Smooth muscle cell of the umbilical artery (primary cell): ENCODE measurements around the gene TCEAL1. TPM values are rescaled to one million over a fixed set of nuclear protein-coding genes. Genes with fewer than 3 reads are reported as not detected.

Source experiments
- total RNA-seq: library from RNA; depleted of rRNA; stranded (reverse); fragments of >200 nt; gene quantifications from 2 replicates; pipeline ENCODE4 v1.2.3, GENCODE V29; 2014

Gene TCEAL1
- 12.6 and 18.1 TPM in 2 replicates for total RNA-seq

DNA sequence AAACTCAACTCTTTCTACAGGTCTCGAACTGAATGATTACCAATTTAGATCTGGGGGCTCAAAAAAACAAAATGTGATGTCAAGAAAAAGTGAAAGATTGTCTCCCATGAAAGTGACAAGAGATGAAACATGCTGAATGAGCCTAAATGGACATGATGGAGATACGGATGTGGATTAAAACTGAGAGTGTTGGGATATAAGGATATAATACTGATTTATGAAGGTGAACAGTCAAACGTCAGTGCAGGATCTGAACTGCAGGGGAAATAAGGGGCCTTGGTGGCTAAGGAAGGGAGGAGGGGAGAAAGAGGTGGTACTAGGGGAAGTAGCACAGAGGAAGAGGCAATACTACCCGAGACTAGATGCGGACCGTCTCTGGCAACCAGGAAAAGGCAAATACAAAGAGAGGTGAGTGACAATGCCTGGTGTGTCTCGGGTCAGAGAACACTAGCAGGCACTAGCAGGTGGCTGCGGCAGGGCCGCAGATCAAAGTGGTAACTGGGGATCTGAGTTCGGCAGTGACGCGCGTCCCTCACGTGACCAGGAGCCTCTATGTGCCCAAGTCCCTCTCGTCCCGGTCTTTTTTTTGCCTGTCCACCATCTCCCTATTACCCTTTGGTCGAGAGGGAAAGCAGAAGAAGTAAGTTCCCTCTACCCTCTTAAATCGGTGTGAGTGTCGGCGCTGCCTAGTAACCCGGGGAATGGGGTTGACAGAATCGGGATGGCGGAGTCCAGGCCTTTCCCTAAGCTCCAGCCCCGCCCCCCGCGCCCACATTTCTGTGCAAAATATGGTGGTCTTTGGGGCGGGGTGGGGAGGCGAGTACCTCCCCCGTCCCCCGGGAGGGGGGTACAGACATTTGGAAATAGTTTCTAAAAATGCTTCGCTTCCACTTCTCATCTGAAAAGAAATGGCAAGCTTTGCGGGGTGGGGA, at the start of gene TCEAL1:
TSS of gene TCEAL1 (plus strand) at position 590 of the 932 bp plus-strand sequence. CDS start 942 bp downstream, outside the sequence.

GRCh38 chrX:103585411-103586313, 43.1 kb upstream of the TCEAL1 start, which contains the start of gene TCEAL4:
Gene TCEAL4, plus strand, starts transcription at chrX:103585515. Its CDS starts 1,161 bp downstream, at chrX:103586676.

GRCh38 chrX:103607364-103608305, 21.1 kb upstream of the TCEAL1 start, which contains the start of gene TCEAL3:
Gene TCEAL3, plus strand, starts transcription at chrX:103607963. Its CDS starts 1,102 bp downstream, at chrX:103609065.

Other genes with a start within 250 kb of the TCEAL1 start
- 0.14 and 0.30 TPM in 2 replicates for gene RAB40A, start 109.5 kb upstream of the TCEAL1 start, total RNA-seq
- 47.2 and 56.4 TPM in 2 replicates for gene TCEAL4, start 43.5 kb upstream of the TCEAL1 start, total RNA-seq
- 15.8 and 16.3 TPM in 2 replicates for gene TCEAL3, start 21.0 kb upstream of the TCEAL1 start, total RNA-seq
- gene MORF4L2, start 57.7 kb downstream of the TCEAL1 start, total RNA-seq: 852 and 886 TPM in 2 replicates
- gene TMEM31, start 81.9 kb downstream of the TCEAL1 start, total RNA-seq: not detected in 2 replicates
- not detected in 2 replicates for gene PLP1, start 147.9 kb downstream of the TCEAL1 start, total RNA-seq
- gene RAB9B, start 203.3 kb downstream of the TCEAL1 start, total RNA-seq: 0.78 and 1.5 TPM in 2 replicates